GM10847 (cell line): ENCODE measurements around the gene HIPK2.

ENCODE experiments used
- POLR2A ChIP-seq: IDR thresholded peaks from 2 replicates; pipeline ENCODE4 v1.6.1; 2011; ENCODE audit not compliant: insufficient read length; ENCODE audit errors: extremely low read depth

Gene HIPK2

GRCh38 chr7:139704308-139704879 is 73.4 kb downstream of the HIPK2 start:
- TF ChIP-seq POLR2A: no peak

- no peak for TF ChIP-seq POLR2A
Measured at GRCh38 chr7:139703487-139704307, 74.1 kb downstream of the HIPK2 start.

- TF ChIP-seq POLR2A: no peak
Measured at GRCh38 chr7:139702811-139703486, 74.8 kb downstream of the HIPK2 start.

GRCh38 chr7:139702313-139702731 is 75.5 kb downstream of the HIPK2 start:
- no peak for TF ChIP-seq POLR2A

- no peak for TF ChIP-seq POLR2A
Measured at GRCh38 chr7:139701908-139702307, 75.9 kb downstream of the HIPK2 start.

GRCh38 chr7:139700505-139701235 is 77.1 kb downstream of the HIPK2 start:
- no peak for TF ChIP-seq POLR2A

- TF ChIP-seq POLR2A: no peak
Measured at GRCh38 chr7:139699640-139700504, 77.9 kb downstream of the HIPK2 start.

GRCh38 chr7:139698844-139699243 is 79.0 kb downstream of the HIPK2 start:
- TF ChIP-seq POLR2A: no peak

- TF ChIP-seq POLR2A: no peak
Measured at GRCh38 chr7:139698278-139698677, 79.5 kb downstream of the HIPK2 start.

- no peak for TF ChIP-seq POLR2A
Measured at GRCh38 chr7:139697056-139697455, 80.7 kb downstream of the HIPK2 start.

GRCh38 chr7:139696552-139696951 is 81.2 kb downstream of the HIPK2 start:
- TF ChIP-seq POLR2A: no peak

- TF ChIP-seq POLR2A: no peak
Measured at GRCh38 chr7:139695588-139695987, 82.2 kb downstream of the HIPK2 start.

GRCh38 chr7:139695051-139695450 is 82.7 kb downstream of the HIPK2 start:
- TF ChIP-seq POLR2A: no peak

- no peak for TF ChIP-seq POLR2A
Measured at GRCh38 chr7:139694389-139694676, 83.5 kb downstream of the HIPK2 start.
